Peyer's patch (tissue), 4 donors: Measurements from ENCODE around the gene OR9G1. TPM values are rescaled to one million over a fixed set of nuclear protein-coding genes. Genes with fewer than 3 reads are reported as not detected.
"Not testable (repeated sequence)": the region's sequence is repeated elsewhere in the genome, so short reads cannot be mapped to it uniquely, and the experiment has no call there.

ENCODE experiments used
- DNase-seq, 3 donors: peaks; one replicate each; pipeline ENCODE4 v3.0.0-alpha.2; 2017 to 2019
- H3K27ac ChIP-seq, 4 donors: fragments of 200-600 bp; sonication (generic); one replicate each; pipeline ENCODE4 v1.5.1; 2016 to 2019
- H3K27me3 ChIP-seq, 2 donors: fragments of 200-600 bp; sonication (generic); one replicate each; pipeline ENCODE4 v1.5.1; 2019
- H3K36me3 ChIP-seq, 3 donors: fragments of 200-600 bp; sonication (generic); one replicate each; pipeline ENCODE4 v1.5.1; 2016 to 2019
- H3K4me1 ChIP-seq, 4 donors: fragments of 200-600 bp; sonication (generic); one replicate each; pipeline ENCODE4 v1.5.1; 2016 to 2019
- H3K4me3 ChIP-seq, 4 donors: fragments of 200-600 bp; sonication (generic); 1 replicate in 3 of 4; 2 replicates in 1 of 4; pipeline ENCODE4 v1.5.1; 2016 to 2019; ENCODE audit warnings: mild to moderate bottlenecking in 1 of 4
- H3K9me3 ChIP-seq, 4 donors: fragments of 200-600 bp; sonication (generic); one replicate each; pipeline ENCODE4 v1.5.1; 2016 to 2019; ENCODE audit warnings: mild to moderate bottlenecking in 1 of 4
- POLR2A ChIP-seq, 2 donors: fragments of 450-650 bp; IDR thresholded peaks; one replicate each; pipeline ENCODE4 v1.5.1; 2017; ENCODE audit warnings: antibody characterized with exemption in 2 of 2, mild to moderate bottlenecking in 2 of 2, moderate library complexity in 2 of 2
- total RNA-seq, 4 donors: library from RNA; depleted of rRNA; stranded (reverse); fragments of >200 nt; gene quantifications; one replicate each; pipeline ENCODE4 v1.1.0, GENCODE V29; 2016
- TF ChIP-seq, protein P1 (sequence below), 6 experiments: fragments of 450-650 bp in 4 of 6; fragments of 200-600 bp in 2 of 6; sonication (generic) in 1 of 6; IDR thresholded peaks; one replicate each; pipeline ENCODE4 v1.5.1; 2017 to 2019; ENCODE audit warnings: antibody characterized with exemption in 6 of 6, mild to moderate bottlenecking in 3 of 6, moderate library complexity in 1 of 6

Gene OR9G1, protein sequence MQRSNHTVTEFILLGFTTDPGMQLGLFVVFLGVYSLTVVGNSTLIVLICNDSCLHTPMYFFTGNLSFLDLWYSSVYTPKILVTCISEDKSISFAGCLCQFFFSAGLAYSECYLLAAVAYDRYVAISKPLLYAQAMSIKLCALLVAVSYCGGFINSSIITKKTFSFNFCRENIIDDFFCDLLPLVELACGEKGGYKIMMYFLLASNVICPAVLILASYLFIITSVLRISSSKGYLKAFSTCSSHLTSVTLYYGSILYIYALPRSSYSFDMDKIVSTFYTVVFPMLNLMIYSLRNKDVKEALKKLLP
- not detected for total RNA-seq

DNA sequence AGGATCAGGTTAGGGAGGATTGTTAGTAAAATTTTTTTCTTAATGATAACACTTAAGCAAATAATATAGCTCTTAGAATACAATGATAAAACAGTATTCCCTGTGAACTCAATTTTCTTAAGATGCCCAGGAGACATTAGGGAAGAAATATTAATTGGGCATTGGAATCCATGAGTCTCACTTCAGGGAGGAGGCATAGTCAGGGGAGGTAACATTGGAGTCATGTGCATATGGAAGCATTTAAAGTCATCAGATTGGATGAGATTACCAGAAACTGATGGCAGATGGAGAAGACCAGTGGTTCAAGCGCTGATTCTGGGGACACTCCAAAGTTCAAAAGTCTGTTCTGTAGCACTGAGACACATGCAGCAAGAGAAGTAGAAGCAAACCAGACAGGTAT, at the start of gene OR9G1:
Gene OR9G1, plus strand, starts transcription at position 301 of the 400 bp plus-strand sequence. CDS start 1,293 bp downstream, outside the sequence.
- TF ChIP-seq, protein P1, sequence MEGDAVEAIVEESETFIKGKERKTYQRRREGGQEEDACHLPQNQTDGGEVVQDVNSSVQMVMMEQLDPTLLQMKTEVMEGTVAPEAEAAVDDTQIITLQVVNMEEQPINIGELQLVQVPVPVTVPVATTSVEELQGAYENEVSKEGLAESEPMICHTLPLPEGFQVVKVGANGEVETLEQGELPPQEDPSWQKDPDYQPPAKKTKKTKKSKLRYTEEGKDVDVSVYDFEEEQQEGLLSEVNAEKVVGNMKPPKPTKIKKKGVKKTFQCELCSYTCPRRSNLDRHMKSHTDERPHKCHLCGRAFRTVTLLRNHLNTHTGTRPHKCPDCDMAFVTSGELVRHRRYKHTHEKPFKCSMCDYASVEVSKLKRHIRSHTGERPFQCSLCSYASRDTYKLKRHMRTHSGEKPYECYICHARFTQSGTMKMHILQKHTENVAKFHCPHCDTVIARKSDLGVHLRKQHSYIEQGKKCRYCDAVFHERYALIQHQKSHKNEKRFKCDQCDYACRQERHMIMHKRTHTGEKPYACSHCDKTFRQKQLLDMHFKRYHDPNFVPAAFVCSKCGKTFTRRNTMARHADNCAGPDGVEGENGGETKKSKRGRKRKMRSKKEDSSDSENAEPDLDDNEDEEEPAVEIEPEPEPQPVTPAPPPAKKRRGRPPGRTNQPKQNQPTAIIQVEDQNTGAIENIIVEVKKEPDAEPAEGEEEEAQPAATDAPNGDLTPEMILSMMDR (IDR thresholded peaks at IDR 0.05) = no peak
- no peak for TF ChIP-seq POLR2A (IDR thresholded peaks at IDR 0.05)
- Histone ChIP-seq H3K4me3 (no peak within 1 kb of the TSS), H3K27me3 (no peaks in the 10 kb centered on the region), H3K9me3 (no peaks in the 10 kb centered on the region), H3K36me3 (no peaks in the 10 kb centered on the region), H3K4me1 (no peaks in the 10 kb centered on the region), H3K27ac (no peak within 1 kb of the TSS)
- DNase-seq = no peak

DNA sequence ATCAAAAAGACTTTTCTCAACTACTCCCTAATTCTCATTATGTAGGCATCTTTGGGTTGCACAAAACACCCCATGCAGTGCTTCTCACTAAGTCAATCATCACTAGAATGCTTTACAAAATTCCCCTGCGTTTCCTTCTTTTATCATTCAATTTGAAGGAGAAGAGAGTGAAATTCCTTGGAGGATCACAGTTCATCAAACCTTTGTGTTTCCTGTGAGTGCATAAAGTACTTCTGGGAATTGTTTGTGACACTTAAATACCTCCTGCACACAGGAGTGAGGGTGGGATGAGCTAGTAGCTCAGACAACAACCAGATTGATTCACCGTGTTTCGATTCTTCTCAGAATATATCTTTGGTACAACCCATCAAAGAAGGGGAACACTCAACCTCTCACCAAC, 39.1 kb upstream of the OR9G1 start:
- no peak for TF ChIP-seq POLR2A (IDR thresholded peaks at IDR 0.05)
- TF ChIP-seq, protein P1 (IDR thresholded peaks at IDR 0.05) = no peak
- Histone ChIP-seq H3K27me3 (no peaks in the 10 kb centered on the region), H3K9me3 (no peaks in the 10 kb centered on the region), H3K27ac (no peak overlapping the region), H3K4me3 (no peak overlapping the region), H3K36me3 (no peaks in the 10 kb centered on the region), H3K4me1 (no peaks in the 10 kb centered on the region)
- DNase-seq = no peak

DNA sequence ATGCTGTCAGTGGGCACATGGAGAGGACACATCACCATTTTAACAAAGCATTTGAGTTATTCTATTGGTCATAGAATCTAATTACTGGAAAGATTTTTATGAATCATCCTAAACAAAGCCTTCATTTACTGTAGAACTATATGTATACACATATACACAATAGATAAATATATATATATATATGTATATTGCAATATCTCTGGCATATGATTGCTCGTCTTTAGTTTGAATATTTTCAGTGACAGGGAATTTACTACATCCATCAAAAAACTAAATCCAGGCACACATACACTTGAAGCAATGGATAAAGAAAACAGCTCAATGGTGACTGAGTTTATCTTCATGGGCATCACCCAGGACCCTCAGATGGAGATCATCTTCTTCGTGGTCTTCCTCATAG, 35.5 kb upstream of the OR9G1 start, which contains the start of gene OR5AR1:
Gene OR5AR1, plus strand, starts transcription at position 301 of the 400 bp plus-strand sequence. Its CDS starts 0 bp downstream, at position 301.
- no peaks in the 10 kb centered on the region for H3K27me3 ChIP-seq
- no peak within 1 kb of the TSS for H3K27ac ChIP-seq
- H3K4me1 ChIP-seq = no peaks in the 10 kb centered on the region
- DNase-seq = no peak
- H3K36me3 ChIP-seq = no peaks in the 10 kb centered on the region
- no peak within 1 kb of the TSS for H3K4me3 ChIP-seq
- TF ChIP-seq, protein P1 (IDR thresholded peaks at IDR 0.05) = no peak
- no peak for TF ChIP-seq POLR2A (IDR thresholded peaks at IDR 0.05)
- H3K9me3 ChIP-seq = no peaks in the 10 kb centered on the region

DNA sequence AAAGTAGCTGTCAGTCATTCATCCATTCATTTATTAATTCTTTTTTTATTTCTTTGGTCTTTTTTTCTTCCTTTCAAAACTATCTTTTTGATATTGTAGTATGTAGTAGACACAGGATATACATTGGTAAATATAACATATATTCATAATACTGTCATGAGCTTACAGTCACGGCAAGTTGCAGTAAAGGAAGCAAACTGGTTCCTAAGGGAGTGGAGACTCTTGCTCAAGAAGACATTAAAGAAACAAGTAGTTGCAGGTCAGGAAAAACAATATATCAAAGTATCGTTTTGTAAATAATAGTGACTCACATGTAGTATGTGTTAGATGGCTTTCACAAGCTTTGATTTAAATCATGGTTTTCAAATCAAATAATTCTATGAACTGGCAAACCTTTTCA, 27.9 kb upstream of the OR9G1 start:
- no peak overlapping the region for H3K4me3 ChIP-seq
- H3K27me3 ChIP-seq = no peaks in the 10 kb centered on the region
- no peaks in the 10 kb centered on the region for H3K4me1 ChIP-seq
- DNase-seq = no peak
- no peaks in the 10 kb centered on the region for H3K36me3 ChIP-seq
- no peaks in the 10 kb centered on the region for H3K9me3 ChIP-seq
- H3K27ac ChIP-seq = no peak overlapping the region
- TF ChIP-seq, protein P1 (IDR thresholded peaks at IDR 0.05) = no peak
- no peak for TF ChIP-seq POLR2A (IDR thresholded peaks at IDR 0.05)

DNA sequence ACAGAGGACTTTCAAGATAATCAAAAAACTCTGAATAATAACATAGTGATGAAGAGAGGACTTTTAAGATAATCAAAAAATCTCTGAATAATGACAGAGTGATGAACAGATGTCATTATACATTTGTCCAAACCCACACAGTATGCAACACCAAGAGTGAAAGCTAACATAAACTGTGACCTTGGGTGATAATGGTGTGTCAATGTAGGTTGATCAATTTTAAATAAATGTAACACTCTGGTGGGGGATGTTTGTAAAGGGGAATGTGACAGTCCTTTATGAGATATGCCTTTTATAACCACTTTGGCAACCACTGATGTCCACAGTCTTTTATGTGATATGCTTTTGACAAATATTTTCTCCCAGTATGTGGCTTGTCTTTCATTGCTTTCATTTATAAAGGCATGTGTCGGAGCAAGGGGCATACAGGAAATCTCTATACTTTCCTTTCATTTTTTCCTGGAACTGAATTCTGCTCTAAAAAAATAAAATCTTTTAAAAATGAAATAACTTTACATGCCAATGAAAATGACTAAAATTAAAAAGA, 10.3 kb upstream of the OR9G1 start:
- Histone ChIP-seq H3K27me3 (no peaks in the 10 kb centered on the region), H3K36me3 (no peaks in the 10 kb centered on the region), H3K4me1 (no peaks in the 10 kb centered on the region), H3K9me3 (no peaks in the 10 kb centered on the region), H3K4me3 (no peak overlapping the region), H3K27ac (no peak overlapping the region)
- DNase-seq = no peak
- TF ChIP-seq, protein P1 (IDR thresholded peaks at IDR 0.05) = no peak
- TF ChIP-seq POLR2A (IDR thresholded peaks at IDR 0.05) = no peak

DNA sequence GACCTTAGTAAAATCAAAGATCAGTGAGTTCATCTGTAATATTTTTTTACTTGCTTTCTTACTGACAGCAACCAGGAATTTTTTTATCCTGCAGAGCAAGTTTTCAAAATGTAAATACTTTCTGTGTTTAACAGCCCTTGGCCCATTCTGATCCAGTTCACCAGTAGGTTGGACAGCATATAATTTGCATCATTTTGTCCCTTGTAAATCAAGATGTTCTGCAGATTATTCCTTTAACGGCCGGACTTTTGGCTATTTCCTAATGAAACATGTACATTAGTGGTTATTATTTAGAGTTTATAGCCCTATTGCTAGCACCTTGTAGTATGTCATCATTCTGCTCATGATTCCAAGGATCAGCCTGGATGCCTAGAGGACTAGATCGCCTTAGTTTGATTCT, 7.7 kb upstream of the OR9G1 start:
- not testable (repeated sequence) for H3K36me3 ChIP-seq, H3K27ac ChIP-seq, DNase-seq, H3K4me3 ChIP-seq, H3K4me1 ChIP-seq, H3K27me3 ChIP-seq, H3K9me3 ChIP-seq
